Astrocyte of the hippocampus (primary cell): ENCODE data around the gene TM7SF2.

Experiments
- DNase-seq: peaks from one replicate; pipeline ENCODE4 v3.0.0; 2011; ENCODE audit warnings: low read depth, low spot score

The TM7SF2 gene

DNA sequence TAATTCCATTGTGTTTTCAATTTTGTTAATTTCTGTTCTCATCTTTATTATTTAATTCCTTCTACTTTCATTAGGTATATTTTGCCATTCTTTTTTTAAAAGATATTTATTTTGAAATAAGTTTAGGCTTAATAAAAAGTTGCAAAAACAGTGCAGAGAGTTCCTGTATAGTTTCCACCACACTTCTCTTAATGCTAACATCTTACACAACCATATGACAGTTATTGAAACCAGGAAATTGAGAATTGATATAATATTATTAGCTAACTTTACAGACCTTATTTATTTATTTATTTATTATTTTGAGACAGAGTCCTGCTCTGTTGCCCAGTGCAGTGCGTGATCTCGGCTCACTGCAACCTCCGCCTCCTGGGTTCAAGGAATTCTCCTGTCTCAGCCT lies 44.6 kb downstream of the TM7SF2 start:
- no peak for DNase-seq

- DNase-seq: no peak
Observed at GRCh38 chr11:65156926-65157325, 45.3 kb downstream of the TM7SF2 start.

DNA sequence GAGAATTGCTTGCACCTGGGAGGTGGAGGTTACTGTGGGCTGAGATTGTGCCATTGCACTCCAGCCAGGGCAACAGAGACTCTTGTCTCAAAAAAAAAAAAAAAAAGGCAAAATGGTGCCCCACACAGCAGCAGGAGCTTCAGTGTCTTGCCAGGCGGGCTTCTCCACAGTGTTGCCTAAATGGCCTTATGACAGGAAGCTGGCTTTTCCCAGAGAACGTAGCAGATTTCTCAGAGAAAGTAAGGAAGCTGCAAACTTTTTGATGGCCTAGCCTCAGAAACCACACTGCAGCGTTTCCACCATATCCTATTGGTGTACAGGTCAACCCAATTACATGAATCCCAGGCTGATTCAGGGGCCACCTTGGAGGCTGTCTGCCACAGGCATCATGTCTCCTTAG lies 45.7 kb downstream of the TM7SF2 start:
- DNase-seq: no peak

- DNase-seq: no peak
Observed at GRCh38 chr11:65159012-65159411, 47.3 kb downstream of the TM7SF2 start.

DNA sequence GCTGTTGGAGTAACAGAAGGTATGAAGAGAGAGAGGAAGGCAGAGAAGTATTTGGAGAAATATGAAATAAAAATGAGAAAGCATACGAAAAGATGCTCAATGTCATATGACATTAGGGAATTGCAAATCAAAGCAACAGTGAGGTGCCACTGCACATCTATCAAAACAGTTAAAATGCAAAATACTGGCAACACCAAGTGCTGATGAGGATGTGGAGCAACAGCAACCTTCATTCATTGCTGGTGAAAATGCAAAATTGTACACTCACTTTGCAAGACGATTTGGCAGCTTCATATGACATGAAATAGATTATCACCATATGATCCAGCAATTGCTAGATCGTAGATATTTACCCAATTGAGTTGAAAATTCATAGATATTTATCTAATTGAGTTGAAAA lies 49.0 kb downstream of the TM7SF2 start:
- DNase-seq: no peak

- no peak for DNase-seq
Observed at GRCh38 chr11:65163684-65164083, 52.0 kb downstream of the TM7SF2 start.
